GM12878 (cell line): ENCODE results near the gene B4GALT5. TPM values are rescaled to one million over a fixed set of nuclear protein-coding genes. Genes with fewer than 3 reads are reported as not detected.

ENCODE experiments used
- ATAC-seq: fragments of 200-7000 bp; cut with Tn5 transposase; 3 replicates; pipeline ENCODE4 v1.9.1; 2020; ENCODE audit warnings: mild to moderate bottlenecking, moderate library complexity
- BruUV-seq: library from RNA; stranded (reverse); fragments of 400-500 nt; replicated peaks from 2 replicates; lab custom pipeline; 2021; lab: Mats Ljungman, UMichigan
- CTCF ChIA-PET: fragments of 300-600 bp; sonication (Branson Sonifier 250); formaldehyde crosslinking; extraction: SDS; loops from one replicate; lab custom pipeline; 2021; ENCODE audit warnings: inconsistent platforms; lab: Yijun Ruan, JAX
- POLR2A ChIA-PET: fragments of 350-600 bp; formaldehyde crosslinking; extraction: SDS; loops from one replicate; lab custom pipeline; 2021; ENCODE audit warnings: inconsistent platforms; lab: Charles Lee
- RAD21 ChIA-PET: fragments of 300-600 bp; sonication (Branson Sonifier 250); formaldehyde crosslinking; loops from one replicate; lab custom pipeline; 2023; ENCODE audit warnings: antibody characterized with exemption; ENCODE audit not compliant: unreplicated experiment; lab: Charles Lee
- SMC1A ChIA-PET: fragments of 300-600 bp; sonication (Branson Sonifier 250); formaldehyde crosslinking; loops from one replicate; lab custom pipeline; 2023; ENCODE audit not compliant: unreplicated experiment, uncharacterized antibody; lab: Charles Lee
- DNase-seq: peaks from one replicate; pipeline ENCODE4 v3.0.0-alpha.2; 2011; ENCODE audit warnings: low read depth, low spot score
- FAIRE-seq: peaks from 3 replicates; lab custom pipeline; 2011; peaks lifted over from hg19 to GRCh38; lab: Jason Lieb, UNC
- H2AFZ ChIP-seq: 2 replicates; pipeline ENCODE4 v1.6.0; 2011; ENCODE audit warnings: low read depth, low read length, control low read depth; ENCODE audit not compliant: control insufficient read depth
- H3K27ac ChIP-seq: 2 replicates; pipeline ENCODE4 v1.5.1; 2011; ENCODE audit warnings: control low read depth; ENCODE audit not compliant: control insufficient read depth, insufficient read depth
- H3K27me3 ChIP-seq, 2 experiments: replicated peaks in 1 of 2; 2 replicates each; pipeline versions ENCODE4 v1.6.0 to v1.6.1; 2011; ENCODE audit warnings: low read length in 1 of 2; ENCODE audit not compliant: control insufficient read depth in 2 of 2, insufficient read depth in 2 of 2
- H3K36me3 ChIP-seq, 2 experiments: 2 replicates each; pipeline ENCODE4 v1.5.1; 2011; ENCODE audit warnings: low read length in 1 of 2; ENCODE audit not compliant: control insufficient read depth in 2 of 2, insufficient read depth in 2 of 2
- H3K4me1 ChIP-seq: 2 replicates; pipeline ENCODE4 v1.6.1; 2011; ENCODE audit warnings: mild to moderate bottlenecking, low read length, moderate library complexity, mixed read lengths; ENCODE audit not compliant: control insufficient read depth, insufficient read depth
- H3K4me2 ChIP-seq: 2 replicates; pipeline ENCODE4 v1.6.0; 2011; ENCODE audit warnings: control low read depth; ENCODE audit not compliant: control insufficient read depth, insufficient read depth
- H3K4me3 ChIP-seq: fragments of 200-600 bp; sonication (generic); 2 replicates; pipeline ENCODE4 v1.5.1; 2016
- H3K79me2 ChIP-seq: 2 replicates; pipeline ENCODE4 v1.6.0; 2011; ENCODE audit warnings: low read length; ENCODE audit not compliant: control insufficient read depth, insufficient read depth
- H3K9ac ChIP-seq: 2 replicates; pipeline ENCODE4 v1.8.0; 2011; ENCODE audit warnings: low read length, control low read depth, mixed read lengths; ENCODE audit not compliant: control insufficient read depth, insufficient read depth
- H3K9me3 ChIP-seq: replicated peaks from 3 replicates; pipeline ENCODE4 v1.5.1; 2011; ENCODE audit warnings: mild to moderate bottlenecking, low read length; ENCODE audit not compliant: control insufficient read depth, insufficient read depth
- H4K20me1 ChIP-seq: 2 replicates; pipeline ENCODE4 v1.6.0; 2011; ENCODE audit not compliant: control insufficient read depth, insufficient read depth
- ATF3 ChIP-seq: IDR thresholded peaks from 2 replicates; pipeline ENCODE4 v1.6.1; 2011; ENCODE audit warnings: low read depth, mild to moderate bottlenecking, low read length, moderate library complexity, borderline replicate concordance; ENCODE audit errors: extremely low read depth
- BCL3 ChIP-seq: IDR thresholded peaks from 2 replicates; pipeline ENCODE4 v1.6.1; 2011; ENCODE audit warnings: borderline replicate concordance, low read depth, mild to moderate bottlenecking, moderate library complexity, low read length; ENCODE audit not compliant: insufficient read depth, poor library complexity, severe bottlenecking
- BMI1 ChIP-seq: fragments of 450-650 bp; IDR thresholded peaks from 2 replicates; pipeline ENCODE4 v1.6.1; 2016; ENCODE audit warnings: mild to moderate bottlenecking, moderate library complexity, borderline replicate concordance
- E2F8 ChIP-seq: fragments of 450-650 bp; IDR thresholded peaks from 2 replicates; pipeline ENCODE4 v1.6.1; 2018; ENCODE audit warnings: mild to moderate bottlenecking, low read depth, moderate library complexity; ENCODE audit not compliant: partially characterized antibody
- EP300 ChIP-seq, 2 experiments: fragments of 150-350 bp in 1 of 2; IDR thresholded peaks; 2 replicates each; pipeline ENCODE4 v1.6.1; 2011 to 2012; ENCODE audit warnings: low read depth in 2 of 2, low read length in 2 of 2, borderline replicate concordance in 1 of 2, improper control_type of control experiment in 1 of 2, inconsistent platforms in 1 of 2; ENCODE audit not compliant: control insufficient read depth in 1 of 2
- NR2C1 ChIP-seq: fragments of 450-650 bp; IDR thresholded peaks from 2 replicates; pipeline ENCODE4 v1.6.1; 2017; ENCODE audit warnings: antibody characterized with exemption, mild to moderate bottlenecking, moderate library complexity
- POLR2AphosphoS2 ChIP-seq: IDR thresholded peaks from 2 replicates; pipeline ENCODE4 v1.6.1; 2011; ENCODE audit warnings: low read depth, mild to moderate bottlenecking, low read length, improper control_type of control experiment, moderate library complexity
- SMAD5 ChIP-seq: IDR thresholded peaks from 2 replicates; pipeline ENCODE4 v1.6.1; 2016; ENCODE audit warnings: antibody characterized with exemption, low read depth
- SP1 ChIP-seq: IDR thresholded peaks from one replicate; pipeline ENCODE4 v1.6.1; 2011; ENCODE audit warnings: low read depth, low read length
- SRF ChIP-seq, 2 experiments: IDR thresholded peaks; 2 replicates each; pipeline ENCODE4 v1.6.1; 2011; ENCODE audit warnings: low read depth in 2 of 2, low read length in 2 of 2, mild to moderate bottlenecking in 1 of 2, moderate library complexity in 1 of 2
- ZBTB40 ChIP-seq: fragments of 450-650 bp; IDR thresholded peaks from 2 replicates; pipeline ENCODE4 v1.6.1; 2016; ENCODE audit warnings: mild to moderate bottlenecking, moderate library complexity, borderline replicate concordance
- ZNF217 ChIP-seq: fragments of 450-650 bp; IDR thresholded peaks from 2 replicates; pipeline ENCODE4 v1.6.1; 2017; ENCODE audit warnings: antibody characterized with exemption, mild to moderate bottlenecking
- WGBS: methylation state at CpG from one replicate; pipeline ENCODE4 v1.1.6; 2016; ENCODE audit warnings: low lambda C conversion rate; ENCODE audit not compliant: insufficient replicate concordance, insufficient coverage; ENCODE audit errors: missing lambda C conversion rate; 5-methylcytosine and 5-hydroxymethylcytosine counted together
- in situ Hi-C: fragments of 300-500 bp; cut with MboI; formaldehyde crosslinking; loops from 9 replicates; pipeline ENCODE4 v1.14.3; 2018; ENCODE audit warnings: mixed read lengths
- intact Hi-C: fragments of 100-400 bp; cut with micrococcal nuclease; formaldehyde crosslinking; loops from one replicate; pipeline ENCODE4 v1.14.2; 2022; ENCODE audit not compliant: unreplicated experiment
- polyA plus RNA-seq, 11 experiments: library from polyadenylated mRNA; depleted of rRNA in 4 of 11; unstranded in 6 of 11; stranded (reverse) in 5 of 11; fragments of >200 nt; fragmentation: Nextera tagmentation in 4 of 11; fragmentation: Illumina TruSeq in 1 of 11; extraction: Ambion mirVana in 4 of 11; extraction: Trizol in 1 of 11; gene quantifications; 1 replicate in 1 of 11; 2 replicates in 10 of 11; pipeline versions ENCODE4 v1.2.1 to v1.2.3, GENCODE V29; 2011 to 2016; ENCODE audit warnings: inconsistent platforms in 2 of 11, missing spikeins in 2 of 11, low read depth in 1 of 11
- total RNA-seq, 4 experiments: library from RNA; depleted of rRNA in 3 of 4; stranded (reverse); fragments of >200 nt in 3 of 4; fragmentation: Illumina TruSeq in 1 of 4; extraction: Trizol in 1 of 4; gene quantifications; 2 replicates each; pipeline versions ENCODE4 v1.2.1 to v1.2.3, GENCODE V29; 2013 to 2021

The B4GALT5 gene
- total and polyA plus RNA-seq, 10 of the 15 experiments (the other 5 are each of a cell fraction or from before 2014, with no cell fraction given), result 2.0 to 55.5 (median 20.2) TPM

GRCh38 chr20:49707118-49707517 lies 6.6 kb downstream of the B4GALT5 start:
- no peak overlapping the region; the same call in 1 of the 2 replicates for H3K4me2 ChIP-seq
- FAIRE-seq (no peak), DNase-seq (no peak), ATAC-seq (no peak)
- ChIA-PET CTCF (interaction anchor here (0.6 to 1.5 kb wide), 4 partner anchors 32 to 97 kb away, joined by 3 to 7 read pairs (median 4); no protein-coding TSS in a partner anchor), SMC1A (interaction anchor here (1.2 to 9.3 kb wide), 8 partner anchors 10 to 87 kb away, joined by 3 to 89 read pairs (median 6); no protein-coding TSS in a partner anchor), POLR2A (interaction anchor here (0.7 to 1.7 kb wide), 5 partner anchors 16 to 95 kb away, joined by 3 to 10 read pairs (median 3); no protein-coding TSS in a partner anchor), RAD21 (interaction anchor here (0.8 to 3.6 kb wide), 6 partner anchors 28 to 180 kb away, joined by 3 to 27 read pairs (median 7); no protein-coding TSS in a partner anchor)
- BruUV-seq, result no TSS peak
- no peaks in the 10 kb centered on the region for H3K27me3 ChIP-seq
- no peaks in the 10 kb centered on the region for H3K36me3 ChIP-seq
- H4K20me1 ChIP-seq, result no peaks in the 10 kb centered on the region
- no peak overlapping the region for H2AFZ ChIP-seq
- H3K4me3 ChIP-seq, result peak overlapping the region; percentile 27; the same call in 1 of the 2 replicates
- TF ChIP-seq SMAD5, result no peak
- TF ChIP-seq ZBTB40, result no peak
- no peak for TF ChIP-seq BCL3
- TF ChIP-seq NR2C1, result no peak
- no peak for TF ChIP-seq BMI1
- no peak for TF ChIP-seq ZNF217
- TF ChIP-seq SRF (IDR thresholded peaks at IDR 0.05; ENCODE audit: low read depth in 2 of 2, low read length in 2 of 2), result no peak
- no peak for TF ChIP-seq ATF3
- TF ChIP-seq POLR2AphosphoS2, result no peak
- no peak for TF ChIP-seq SP1
- TF ChIP-seq E2F8, result no peak
- TF ChIP-seq EP300 (IDR thresholded peaks at IDR 0.05; ENCODE audit: borderline replicate concordance in 1 of 2, control insufficient read depth in 1 of 2, low read depth in 2 of 2, low read length in 2 of 2), result no peak
- H3K9ac ChIP-seq, result no peak overlapping the region
- intact Hi-C loops, result loop anchor here (5.0 kb wide), 1 partner anchor 75 kb away; no protein-coding TSS in a partner anchor
- peaks cover 90% of the 10 kb centered on the region for H3K79me2 ChIP-seq
- in situ Hi-C loops, result no loop called here
- WGBS, result 90% methylated on average over 3 of the region's 3 CpGs
- H3K27ac ChIP-seq, result no peak overlapping the region
- H3K9me3 ChIP-seq, result no peaks in the 10 kb centered on the region
- H3K4me1 ChIP-seq, result peaks cover 10% of the 10 kb centered on the region
